ENCODE results near the gene CARMIL3. TPM values are rescaled to one million over a fixed set of nuclear protein-coding genes. Genes with fewer than 3 reads are reported as not detected.
A peak's percentile ranks its signal among the peaks of the same experiment; 100 is the strongest.

The CARMIL3 gene
- total RNA-seq, 1 experiment from 2014 or later: 0.33 TPM

GRCh38 chr14:24096545-24097181 is 44.9 kb downstream of the CARMIL3 start:
- no peak for DNase-seq
- H3K27me3 Mint-ChIP-seq (ENCODE audit: unreplicated experiment): no peaks in the 10 kb centered on the region
- no peak overlapping the region for H3K27ac Mint-ChIP-seq (ENCODE audit: unreplicated experiment)
- CTCF ChIA-PET: interaction anchor here (0.7 to 5.5 kb wide), 3 partner anchors 12 to 219 kb away, joined by 5 to 45 read pairs (median 8); no protein-coding TSS in a partner anchor
- intact Hi-C loops (cut with micrococcal nuclease; ENCODE audit: unreplicated experiment): no loop called here
- no peaks in the 10 kb centered on the region for H3K9me3 Mint-ChIP-seq (ENCODE audit: low read depth, unreplicated experiment)
- peak overlapping the region; percentile 39 for H3K4me3 Mint-ChIP-seq (ENCODE audit: low read depth, unreplicated experiment)
- no peak for TF ChIP-seq CTCF (IDR thresholded peaks at IDR 0.05; ENCODE audit: unreplicated experiment)
- no TSS peak for BruUV-seq (replicated peaks)
- peaks cover 27% of the 10 kb centered on the region for H3K4me1 Mint-ChIP-seq (ENCODE audit: low read depth, unreplicated experiment)
- H3K36me3 Mint-ChIP-seq (ENCODE audit: insufficient read depth, unreplicated experiment): peaks cover 58% of the 10 kb centered on the region

- CTCF ChIA-PET: interaction anchor here (0.6 to 1.3 kb wide), 2 partner anchors 10 to 30 kb away, joined by 3 to 5 read pairs; no protein-coding TSS in a partner anchor
- TF ChIP-seq CTCF (IDR thresholded peaks at IDR 0.05; ENCODE audit: unreplicated experiment): no peak
- H3K27me3 Mint-ChIP-seq (ENCODE audit: unreplicated experiment): no peaks in the 10 kb centered on the region
- intact Hi-C loops (cut with micrococcal nuclease; ENCODE audit: unreplicated experiment): no loop called here
- H3K36me3 Mint-ChIP-seq (ENCODE audit: insufficient read depth, unreplicated experiment): peaks cover 63% of the 10 kb centered on the region
- BruUV-seq (replicated peaks): no TSS peak
- H3K4me1 Mint-ChIP-seq (ENCODE audit: low read depth, unreplicated experiment): peaks cover 12% of the 10 kb centered on the region
- no peaks in the 10 kb centered on the region for H3K9me3 Mint-ChIP-seq (ENCODE audit: low read depth, unreplicated experiment)
- no peak overlapping the region for H3K4me3 Mint-ChIP-seq (ENCODE audit: low read depth, unreplicated experiment)
- no peak for DNase-seq
- no peak overlapping the region for H3K27ac Mint-ChIP-seq (ENCODE audit: unreplicated experiment)
These were observed 46.6 kb downstream of the CARMIL3 start for GRCh38 chr14:24098229-24098926.

GRCh38 chr14:24098927-24099813 is 47.4 kb downstream of the CARMIL3 start:
- H3K27me3 Mint-ChIP-seq (ENCODE audit: unreplicated experiment): no peaks in the 10 kb centered on the region
- intact Hi-C loops (cut with micrococcal nuclease; ENCODE audit: unreplicated experiment): no loop called here
- BruUV-seq (replicated peaks): no TSS peak
- CTCF ChIA-PET: no interaction called here
- H3K4me1 Mint-ChIP-seq (ENCODE audit: low read depth, unreplicated experiment): peaks cover 7% of the 10 kb centered on the region
- H3K4me3 Mint-ChIP-seq (ENCODE audit: low read depth, unreplicated experiment): no peak overlapping the region
- peaks cover 63% of the 10 kb centered on the region for H3K36me3 Mint-ChIP-seq (ENCODE audit: insufficient read depth, unreplicated experiment)
- no peak for TF ChIP-seq CTCF (IDR thresholded peaks at IDR 0.05; ENCODE audit: unreplicated experiment)
- H3K9me3 Mint-ChIP-seq (ENCODE audit: low read depth, unreplicated experiment): no peaks in the 10 kb centered on the region
- no peak overlapping the region for H3K27ac Mint-ChIP-seq (ENCODE audit: unreplicated experiment)
- DNase-seq: no peak

- Mint-ChIP-seq H3K4me1 (ENCODE audit: low read depth, unreplicated experiment) (peaks cover 4% of the 10 kb centered on the region), H3K36me3 (ENCODE audit: insufficient read depth, unreplicated experiment) (peaks cover 58% of the 10 kb centered on the region), H3K27me3 (ENCODE audit: unreplicated experiment) (no peaks in the 10 kb centered on the region), H3K4me3 (ENCODE audit: low read depth, unreplicated experiment) (no peak overlapping the region), H3K9me3 (ENCODE audit: low read depth, unreplicated experiment) (no peaks in the 10 kb centered on the region), H3K27ac (ENCODE audit: unreplicated experiment) (no peak overlapping the region)
- no peak for TF ChIP-seq CTCF (IDR thresholded peaks at IDR 0.05; ENCODE audit: unreplicated experiment)
- no peak for DNase-seq
- intact Hi-C loops (cut with micrococcal nuclease; ENCODE audit: unreplicated experiment): no loop called here
- CTCF ChIA-PET: no interaction called here
- no TSS peak for BruUV-seq (replicated peaks)
These were observed 48.6 kb downstream of the CARMIL3 start for GRCh38 chr14:24100197-24100981.

Measured in Calu3 (cell line).